ENCODE measurements around the gene OR13J1. TPM values are rescaled to one million over a fixed set of nuclear protein-coding genes. Genes with fewer than 3 reads are reported as not detected.

OR13J1 gene
- total and polyA plus RNA-seq, 5 donors from 2014 or later = not detected

GRCh38 chr9:35912791-35913400 lies 42.7 kb upstream of the OR13J1 start:
- Histone ChIP-seq H3K9me3 (ENCODE audit: control insufficient read depth in 2 of 2, low read length in 2 of 2) (no peaks in the 10 kb centered on the region), H3K27me3 (ENCODE audit: control insufficient read depth, insufficient read depth, low read length) (no peaks in the 10 kb centered on the region), H3K36me3 (ENCODE audit: control insufficient read depth, insufficient read depth, low read length) (no peaks in the 10 kb centered on the region), H3K27ac (ENCODE audit: insufficient read depth, low read length, poor library complexity, severe bottlenecking) (no peak overlapping the region), H3K4me3 (ENCODE audit: low read depth, low read length) (no peak overlapping the region), H3K4me1 (ENCODE audit: control insufficient read depth, insufficient read depth, low read length, poor library complexity, severe bottlenecking) (peaks cover 48% of the 10 kb centered on the region)
- ATAC-seq (ENCODE audit: low read depth in 2 of 2) (no peak), DNase-seq (no peak)
- no peaks in the 10 kb centered on the region for H3K36me3 Mint-ChIP-seq
- H3K27me3 Mint-ChIP-seq = no peaks in the 10 kb centered on the region
- no peaks in the 10 kb centered on the region for H3K9me3 Mint-ChIP-seq
- H3K4me1 Mint-ChIP-seq = peaks cover 15 to 51% (median 29%) of the 10 kb centered on the region in 4 donors
- H3K27ac Mint-ChIP-seq = peak overlapping the region in 1 of 3 donors; percentile 69
- peak overlapping the region in 1 of 4 donors; percentile 83 for H3K4me3 Mint-ChIP-seq

- no peak overlapping the region for H3K27ac ChIP-seq (ENCODE audit: insufficient read depth, low read length, poor library complexity, severe bottlenecking)
- Mint-ChIP-seq H3K4me1 (peaks cover 15 to 56% (median 28%) of the 10 kb centered on the region in 4 donors), H3K4me3 (peak overlapping the region in 2 of 4 donors; percentile 15 to 66), H3K9me3 (no peaks in the 10 kb centered on the region), H3K27ac (peak overlapping the region in 2 of 3 donors; percentile 31 to 83), H3K36me3 (no peaks in the 10 kb centered on the region), H3K27me3 (no peaks in the 10 kb centered on the region)
- no peaks in the 10 kb centered on the region for H3K27me3 ChIP-seq (ENCODE audit: control insufficient read depth, insufficient read depth, low read length)
- no peak for DNase-seq
- H3K9me3 ChIP-seq (ENCODE audit: control insufficient read depth in 2 of 2, low read length in 2 of 2) = no peaks in the 10 kb centered on the region
- ATAC-seq (ENCODE audit: low read depth in 2 of 2) = no peak
- no peaks in the 10 kb centered on the region for H3K36me3 ChIP-seq (ENCODE audit: control insufficient read depth, insufficient read depth, low read length)
- no peak overlapping the region for H3K4me3 ChIP-seq (ENCODE audit: low read depth, low read length)
- peaks cover 60% of the 10 kb centered on the region for H3K4me1 ChIP-seq (ENCODE audit: control insufficient read depth, insufficient read depth, low read length, poor library complexity, severe bottlenecking)
These were observed 41.5 kb upstream of the OR13J1 start for GRCh38 chr9:35911690-35912089.

GRCh38 chr9:35910613-35911359 lies 40.6 kb upstream of the OR13J1 start:
- no peaks in the 10 kb centered on the region for H3K9me3 Mint-ChIP-seq
- H3K27me3 Mint-ChIP-seq = no peaks in the 10 kb centered on the region
- Histone ChIP-seq H3K27ac (ENCODE audit: insufficient read depth, low read length, poor library complexity, severe bottlenecking) (peak overlapping the region; percentile 61), H3K36me3 (ENCODE audit: control insufficient read depth, insufficient read depth, low read length) (no peaks in the 10 kb centered on the region), H3K27me3 (ENCODE audit: control insufficient read depth, insufficient read depth, low read length) (no peaks in the 10 kb centered on the region), H3K4me3 (ENCODE audit: low read depth, low read length) (peak overlapping the region; percentile 51), H3K4me1 (ENCODE audit: control insufficient read depth, insufficient read depth, low read length, poor library complexity, severe bottlenecking) (peaks cover 62% of the 10 kb centered on the region), H3K9me3 (ENCODE audit: control insufficient read depth in 2 of 2, low read length in 2 of 2) (no peaks in the 10 kb centered on the region)
- peaks cover 15 to 57% (median 24%) of the 10 kb centered on the region in 4 donors for H3K4me1 Mint-ChIP-seq
- peak overlapping the region; percentile 48 to 92 (median 78) for H3K4me3 Mint-ChIP-seq
- peak; percentile 43 to 69 for ATAC-seq (ENCODE audit: low read depth in 2 of 2)
- peak overlapping the region; percentile 95 to 98 (median 98) for H3K27ac Mint-ChIP-seq
- H3K36me3 Mint-ChIP-seq = no peaks in the 10 kb centered on the region
- DNase-seq = peak; percentile 19 to 67 (median 56)

- DNase-seq (no peak), ATAC-seq (ENCODE audit: low read depth in 2 of 2) (no peak)
- H3K4me3 Mint-ChIP-seq = peak overlapping the region; percentile 48 to 92 (median 72)
- no peaks in the 10 kb centered on the region for H3K9me3 Mint-ChIP-seq
- Histone ChIP-seq H3K4me1 (ENCODE audit: control insufficient read depth, insufficient read depth, low read length, poor library complexity, severe bottlenecking) (peaks cover 62% of the 10 kb centered on the region), H3K4me3 (ENCODE audit: low read depth, low read length) (no peak overlapping the region), H3K36me3 (ENCODE audit: control insufficient read depth, insufficient read depth, low read length) (no peaks in the 10 kb centered on the region), H3K27me3 (ENCODE audit: control insufficient read depth, insufficient read depth, low read length) (no peaks in the 10 kb centered on the region), H3K27ac (ENCODE audit: insufficient read depth, low read length, poor library complexity, severe bottlenecking) (peak overlapping the region; percentile 61), H3K9me3 (ENCODE audit: control insufficient read depth in 2 of 2, low read length in 2 of 2) (no peaks in the 10 kb centered on the region)
- H3K27me3 Mint-ChIP-seq = no peaks in the 10 kb centered on the region
- peaks cover 15 to 64% (median 22%) of the 10 kb centered on the region in 4 donors for H3K4me1 Mint-ChIP-seq
- H3K36me3 Mint-ChIP-seq = no peaks in the 10 kb centered on the region
- H3K27ac Mint-ChIP-seq = peak overlapping the region; percentile 38 to 98 (median 95)
These were observed 39.7 kb upstream of the OR13J1 start for GRCh38 chr9:35909687-35910612.

GRCh38 chr9:35909274-35909673 lies 39.1 kb upstream of the OR13J1 start, which contains the start of gene SPAAR:
TSS of gene SPAAR (plus strand) at chr9:35909490. CDS start at chr9:35910464, 974 bp downstream.
- Mint-ChIP-seq H3K36me3 (no peaks in the 10 kb centered on the region), H3K9me3 (no peaks in the 10 kb centered on the region), H3K27ac (peak within 1 kb of the TSS; percentile 92 to 98 (median 95)), H3K27me3 (peaks cover 4% of the 10 kb centered on the region), H3K4me1 (peaks cover 15 to 68% (median 26%) of the 10 kb centered on the region in 4 donors), H3K4me3 (peak within 1 kb of the TSS in 3 of 4 donors; percentile 59 to 85 (median 84))
- H3K9me3 ChIP-seq (ENCODE audit: control insufficient read depth in 2 of 2, low read length in 2 of 2) = no peaks in the 10 kb centered on the region
- DNase-seq = no peak
- no peaks in the 10 kb centered on the region for H3K36me3 ChIP-seq (ENCODE audit: control insufficient read depth, insufficient read depth, low read length)
- H3K4me1 ChIP-seq (ENCODE audit: control insufficient read depth, insufficient read depth, low read length, poor library complexity, severe bottlenecking) = peaks cover 62% of the 10 kb centered on the region
- no peaks in the 10 kb centered on the region for H3K27me3 ChIP-seq (ENCODE audit: control insufficient read depth, insufficient read depth, low read length)
- peak within 1 kb of the TSS; percentile 61 for H3K27ac ChIP-seq (ENCODE audit: insufficient read depth, low read length, poor library complexity, severe bottlenecking)
- no peak for ATAC-seq (ENCODE audit: low read depth in 2 of 2)
- H3K4me3 ChIP-seq (ENCODE audit: low read depth, low read length) = no peak within 1 kb of the TSS

GRCh38 chr9:35908504-35909125 lies 38.4 kb upstream of the OR13J1 start:
- Histone ChIP-seq H3K4me1 (ENCODE audit: control insufficient read depth, insufficient read depth, low read length, poor library complexity, severe bottlenecking) (peaks cover 62% of the 10 kb centered on the region), H3K27ac (ENCODE audit: insufficient read depth, low read length, poor library complexity, severe bottlenecking) (no peak overlapping the region), H3K36me3 (ENCODE audit: control insufficient read depth, insufficient read depth, low read length) (no peaks in the 10 kb centered on the region), H3K4me3 (ENCODE audit: low read depth, low read length) (no peak overlapping the region), H3K9me3 (ENCODE audit: control insufficient read depth in 2 of 2, low read length in 2 of 2) (no peaks in the 10 kb centered on the region), H3K27me3 (ENCODE audit: control insufficient read depth, insufficient read depth, low read length) (no peaks in the 10 kb centered on the region)
- H3K36me3 Mint-ChIP-seq = no peaks in the 10 kb centered on the region
- no peaks in the 10 kb centered on the region for H3K9me3 Mint-ChIP-seq
- DNase-seq (no peak), ATAC-seq (ENCODE audit: low read depth in 2 of 2) (no peak)
- peaks cover 15 to 68% (median 28%) of the 10 kb centered on the region in 4 donors for H3K4me1 Mint-ChIP-seq
- peak overlapping the region in 3 of 4 donors; percentile 50 to 84 (median 56) for H3K4me3 Mint-ChIP-seq
- peak overlapping the region; percentile 80 to 92 (median 89) for H3K27ac Mint-ChIP-seq
- peaks cover 5% of the 10 kb centered on the region for H3K27me3 Mint-ChIP-seq
